Prostate gland (tissue), 2 donors: ENCODE results near the gene PHLDB1. TPM values are rescaled to one million over a fixed set of nuclear protein-coding genes. Genes with fewer than 3 reads are reported as not detected.
A peak's percentile ranks its signal among the peaks of the same experiment; 100 is the strongest.

Experiments used
- DNase-seq: peaks from one replicate; pipeline ENCODE4 v3.0.0-alpha.2; 2019; ENCODE audit warnings: low spot score
- H3K27ac ChIP-seq, 2 donors: fragments of 200-600 bp; sonication (generic); 2 replicates each; pipeline ENCODE4 v1.5.1; 2017 to 2019
- H3K27me3 ChIP-seq: fragments of 200-600 bp; sonication (generic); replicated peaks from 2 replicates; pipeline ENCODE4 v1.5.1; 2019; ENCODE audit not compliant: insufficient read depth
- H3K36me3 ChIP-seq, 2 donors: fragments of 200-600 bp; sonication (generic); 1 replicate in 1 of 2; 2 replicates in 1 of 2; pipeline versions ENCODE4 v1.5.1 to v1.8.1; 2017 to 2019
- H3K4me1 ChIP-seq: fragments of 200-600 bp; sonication (generic); replicated peaks from 2 replicates; pipeline ENCODE4 v1.5.1; 2019
- H3K4me3 ChIP-seq, 2 donors: fragments of 200-600 bp; sonication (generic); 2 replicates each; pipeline ENCODE4 v1.5.1; 2017 to 2019
- H3K9me3 ChIP-seq: fragments of 200-600 bp; sonication (generic); 2 replicates; pipeline ENCODE4 v1.5.1; 2017
- POLR2A ChIP-seq: fragments of 450-650 bp; IDR thresholded peaks from one replicate; pipeline ENCODE4 v1.6.1; 2016; ENCODE audit warnings: antibody characterized with exemption, mild to moderate bottlenecking
- POLR2AphosphoS5 ChIP-seq: sonication (generic); formaldehyde crosslinking; IDR thresholded peaks from one replicate; pipeline ENCODE4 v1.6.1; 2017; ENCODE audit warnings: antibody characterized with exemption
- WGBS: methylation state at CpG from one replicate; pipeline ENCODE4 v1.1.5; 2018; 5-methylcytosine and 5-hydroxymethylcytosine counted together
- intact Hi-C: fragments of 100-400 bp; cut with DNase I; formaldehyde crosslinking; loops from one replicate; pipeline ENCODE4 v1.14.2; 2022
- microRNA-seq: library from miRNA; unstranded; fragments of <30 nt; microRNA quantifications from one replicate; pipeline ENCODE4, GENCODE V29; 2016
- small RNA-seq, 2 donors: library from RNA; depleted of rRNA; stranded (forward); fragments of <200 nt; gene quantifications; one replicate each; pipeline ENCODE3, GENCODE V24; 2016
- total RNA-seq, 2 donors: library from RNA; depleted of rRNA; stranded (reverse); fragments of >200 nt; gene quantifications; one replicate each; pipeline ENCODE4 v1.1.0, GENCODE V29; 2016
- TF ChIP-seq, protein P1 (sequence below), 4 experiments: fragments of 200-600 bp in 2 of 4; fragments of 450-650 bp in 2 of 4; sonication (generic) in 2 of 4; IDR thresholded peaks; 1 replicate in 3 of 4; 2 replicates in 1 of 4; pipeline ENCODE4 v1.5.1; 2016 to 2019; ENCODE audit warnings: antibody characterized with exemption in 4 of 4, mild to moderate bottlenecking in 2 of 4, moderate library complexity in 2 of 4

Gene PHLDB1
- total RNA-seq, 2 donors from 2014 or later = 74.5 to 113 TPM

DNA sequence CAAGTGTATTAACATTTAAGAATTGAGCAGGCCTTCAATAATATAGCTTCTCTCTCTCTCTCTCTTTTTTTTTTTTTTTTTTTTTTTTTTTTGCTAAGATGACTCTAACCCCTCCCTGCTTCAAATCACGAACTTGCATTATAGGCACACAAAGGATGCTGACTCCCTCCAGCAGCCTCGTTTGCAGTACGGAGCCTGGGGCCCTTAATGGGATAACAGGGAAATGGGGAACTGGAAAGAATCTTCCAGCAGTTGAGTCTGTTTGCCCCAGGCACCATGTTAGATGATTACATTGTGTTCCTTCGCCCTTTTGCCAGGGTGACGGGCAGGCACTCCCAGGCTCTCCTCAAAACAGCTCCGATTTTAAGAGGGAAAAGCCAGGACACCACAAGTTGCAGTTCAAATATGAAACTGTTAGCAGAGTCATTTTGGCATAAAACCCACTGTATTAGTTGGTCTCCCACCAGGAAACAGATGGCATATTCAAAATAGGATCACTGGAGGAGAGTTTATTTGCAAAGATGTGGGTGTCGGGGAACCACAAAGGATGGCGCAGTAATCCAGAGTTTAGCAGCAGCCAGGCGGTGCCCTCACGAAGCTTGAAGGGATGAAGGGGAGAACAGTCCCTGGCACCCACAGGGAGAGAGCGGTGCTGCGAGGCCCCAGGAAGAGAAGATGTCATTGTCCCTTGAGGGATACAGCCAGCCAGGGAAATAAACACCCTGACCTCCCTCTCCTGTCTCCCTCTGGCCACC is 98.6 kb downstream of the PHLDB1 start:
- no peak for DNase-seq
- H3K27ac ChIP-seq = no peak overlapping the region
- no peaks in the 10 kb centered on the region for H3K4me1 ChIP-seq
- intact Hi-C loops = no loop called here
- H3K27me3 ChIP-seq = no peaks in the 10 kb centered on the region
- TF ChIP-seq POLR2A (no peak), POLR2AphosphoS5 (no peak)
- TF ChIP-seq, protein P1, sequence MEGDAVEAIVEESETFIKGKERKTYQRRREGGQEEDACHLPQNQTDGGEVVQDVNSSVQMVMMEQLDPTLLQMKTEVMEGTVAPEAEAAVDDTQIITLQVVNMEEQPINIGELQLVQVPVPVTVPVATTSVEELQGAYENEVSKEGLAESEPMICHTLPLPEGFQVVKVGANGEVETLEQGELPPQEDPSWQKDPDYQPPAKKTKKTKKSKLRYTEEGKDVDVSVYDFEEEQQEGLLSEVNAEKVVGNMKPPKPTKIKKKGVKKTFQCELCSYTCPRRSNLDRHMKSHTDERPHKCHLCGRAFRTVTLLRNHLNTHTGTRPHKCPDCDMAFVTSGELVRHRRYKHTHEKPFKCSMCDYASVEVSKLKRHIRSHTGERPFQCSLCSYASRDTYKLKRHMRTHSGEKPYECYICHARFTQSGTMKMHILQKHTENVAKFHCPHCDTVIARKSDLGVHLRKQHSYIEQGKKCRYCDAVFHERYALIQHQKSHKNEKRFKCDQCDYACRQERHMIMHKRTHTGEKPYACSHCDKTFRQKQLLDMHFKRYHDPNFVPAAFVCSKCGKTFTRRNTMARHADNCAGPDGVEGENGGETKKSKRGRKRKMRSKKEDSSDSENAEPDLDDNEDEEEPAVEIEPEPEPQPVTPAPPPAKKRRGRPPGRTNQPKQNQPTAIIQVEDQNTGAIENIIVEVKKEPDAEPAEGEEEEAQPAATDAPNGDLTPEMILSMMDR (IDR thresholded peaks at IDR 0.05) = no peak
- H3K4me3 ChIP-seq = no peak overlapping the region
- no peaks in the 10 kb centered on the region for H3K36me3 ChIP-seq
- 46% methylated on average over 12 of the region's 12 CpGs for WGBS
- no peaks in the 10 kb centered on the region for H3K9me3 ChIP-seq

DNA sequence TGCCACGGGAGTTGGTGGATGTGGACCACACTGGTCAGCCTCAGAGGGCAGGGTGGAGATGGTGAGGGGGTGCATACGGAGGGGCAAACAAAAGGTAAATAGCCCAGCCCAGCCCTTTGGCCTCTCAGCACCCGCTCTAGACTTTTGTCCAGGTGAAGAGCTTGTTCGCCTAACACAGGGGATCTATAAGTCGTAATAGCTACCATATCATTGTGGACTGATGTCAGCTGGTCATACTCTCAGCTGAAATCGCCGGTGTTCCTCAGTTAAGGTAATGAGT is 99.1 kb downstream of the PHLDB1 start:
- no peak overlapping the region for H3K27ac ChIP-seq
- no peaks in the 10 kb centered on the region for H3K36me3 ChIP-seq
- no peaks in the 10 kb centered on the region for H3K27me3 ChIP-seq
- WGBS = 93% methylated on average over 7 of the region's 7 CpGs
- DNase-seq = no peak
- intact Hi-C loops = no loop called here
- no peaks in the 10 kb centered on the region for H3K9me3 ChIP-seq
- H3K4me3 ChIP-seq = no peak overlapping the region
- TF ChIP-seq POLR2AphosphoS5 (no peak), POLR2A (no peak)
- TF ChIP-seq, protein P1 (IDR thresholded peaks at IDR 0.05) = no peak
- H3K4me1 ChIP-seq = no peaks in the 10 kb centered on the region

Small RNA genes within 50 kb of the gene (microRNA-seq; reads per million reads assigned to microRNA genes)
- 0.92 reads per million, percentile 7 among the genes with 10 or more reads in this experiment for gene MIR6716

Small RNA genes within 50 kb of the gene (small RNA-seq; reads per million reads assigned to genes)
- gene RNU6-1157P (0 reads per million in 2 donors), gene RNU6-376P (0 reads per million in 2 donors)

Other genes starting within 250 kb of the PHLDB1 start
- gene UBE4A, start 248.0 kb upstream of the PHLDB1 start, total RNA-seq = 10 to 100 TPM; 50.2 to 57.9 TPM
- 10 to 100 TPM; 32.9 to 66.4 TPM for gene ATP5MG, start 206.0 kb upstream of the PHLDB1 start, total RNA-seq
- 10 to 100 TPM; 82.6 to 89.0 TPM for gene KMT2A, start 171.1 kb upstream of the PHLDB1 start, total RNA-seq
- 1 to 10 TPM; 3.1 to 7.7 TPM for gene TTC36, start 80.1 kb upstream of the PHLDB1 start, total RNA-seq
- 10 to 100 TPM; 52.4 to 64.2 TPM for gene TMEM25, start 76.4 kb upstream of the PHLDB1 start, total RNA-seq
- 10 to 100 TPM; 38.9 to 48.4 TPM for gene IFT46, start 41.7 kb upstream of the PHLDB1 start, total RNA-seq
- 100 to 1,000 TPM; 108 to 132 TPM for gene ARCN1, start 35.2 kb upstream of the PHLDB1 start, total RNA-seq
- 1 to 10 TPM in 1 of 2 donors, not detected in 1; 2.4 TPM for gene TREH, start 72.0 kb downstream of the PHLDB1 start, total RNA-seq
- gene DDX6, start 183.5 kb downstream of the PHLDB1 start, total RNA-seq = 100 to 1,000 TPM; 122 to 127 TPM